GM18519 (cell line): Measurements from ENCODE around the gene AMBP.

Source experiments
- ATAC-seq: cut with Tn5 transposase; IDR thresholded peaks from one replicate; pipeline ENCODE4 v1.9.1; 2021; ENCODE audit warnings: mild to moderate bottlenecking, moderate library complexity; ENCODE audit not compliant: unreplicated experiment, low FRiP score

The AMBP gene

DNA sequence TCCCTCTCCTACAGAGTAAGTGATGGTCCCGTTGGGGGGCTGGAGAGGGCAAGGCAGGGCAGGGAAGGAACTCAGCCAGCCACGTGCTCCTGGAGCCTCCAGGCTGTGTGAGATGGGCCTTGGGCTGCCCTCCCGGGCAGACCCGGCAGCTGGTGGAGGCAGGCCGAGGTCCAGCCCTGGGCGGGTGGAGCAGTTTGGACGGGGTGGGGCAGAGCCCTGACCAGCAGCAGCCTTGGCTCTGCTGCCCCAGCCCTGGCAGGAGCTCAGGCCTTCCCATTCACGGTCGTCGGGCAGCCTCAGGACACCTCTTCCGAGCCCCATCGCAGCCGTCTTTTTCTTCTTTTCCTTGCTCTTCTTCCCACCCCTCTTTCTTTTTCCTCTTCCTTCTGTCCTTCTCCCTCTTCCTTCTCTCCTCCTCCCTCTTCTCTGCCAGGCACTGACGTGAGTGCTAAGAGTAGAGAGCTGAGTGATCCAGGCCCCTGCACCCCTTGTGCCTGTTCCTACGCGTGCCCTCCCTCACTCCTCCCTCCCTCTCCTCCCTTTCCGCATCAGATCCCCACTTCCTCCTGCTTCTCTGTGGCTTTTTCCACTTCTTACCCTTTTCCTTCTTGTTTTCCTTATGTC, 42.8 kb downstream of the AMBP start:
- ATAC-seq: no peak

DNA sequence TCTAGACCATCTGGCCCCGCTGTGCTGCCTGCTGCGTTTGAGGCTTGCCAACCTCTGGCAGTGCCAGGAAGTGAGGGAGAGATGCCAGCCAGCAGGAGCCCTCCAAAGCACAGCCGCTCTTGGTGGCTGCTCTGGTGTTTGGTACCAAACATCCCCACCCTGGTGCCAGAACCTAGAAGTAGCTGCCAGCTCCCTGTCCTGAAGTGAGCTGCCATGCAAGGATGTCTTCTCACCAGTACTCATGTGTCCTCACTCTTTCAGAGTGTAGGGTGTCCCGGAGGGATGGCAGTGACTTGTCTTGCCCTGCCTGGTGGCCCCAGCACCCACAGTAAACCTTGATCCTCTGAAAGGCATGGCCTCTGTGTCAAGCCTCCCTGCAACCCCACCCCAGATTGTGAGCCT, 43.4 kb downstream of the AMBP start:
- no peak for ATAC-seq

GRCh38 chr9:114034196-114034595, 43.9 kb downstream of the AMBP start:
- no peak for ATAC-seq

DNA sequence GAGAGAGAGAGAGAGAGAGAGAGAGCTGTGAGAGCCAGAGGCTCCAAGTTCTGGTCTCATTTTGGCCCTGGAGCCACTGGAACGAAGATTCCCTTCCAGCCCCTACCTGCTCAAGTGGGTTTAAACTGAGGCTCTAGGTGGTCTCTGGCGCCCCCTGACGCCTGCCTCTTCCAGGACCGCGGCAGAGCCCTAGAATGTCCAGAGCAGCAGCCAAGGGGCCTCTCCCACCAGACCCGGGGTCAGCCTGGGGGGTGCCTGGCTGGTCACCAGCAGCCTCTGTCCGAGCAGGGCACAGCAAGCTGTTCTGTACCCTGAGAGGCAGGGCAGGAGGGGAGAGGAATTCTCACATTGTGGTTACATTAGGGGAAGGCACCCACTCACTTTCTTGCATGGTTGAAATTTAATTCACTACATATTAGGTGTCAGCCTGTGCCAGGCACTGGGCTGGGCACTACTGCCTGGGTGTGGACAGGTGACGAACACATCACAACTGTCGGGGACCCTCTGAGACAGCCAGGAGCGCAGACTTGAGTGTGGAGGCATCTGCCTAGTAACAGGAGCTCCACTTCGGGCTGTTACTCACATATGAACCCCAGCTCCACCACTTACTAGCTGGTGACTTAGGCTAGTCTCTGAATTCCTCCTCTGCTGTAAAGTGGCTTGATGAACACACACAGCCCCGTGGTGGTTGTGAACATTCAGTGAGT, 44.5 kb downstream of the AMBP start:
- no peak for ATAC-seq

- no peak for ATAC-seq
Observed at GRCh38 chr9:114031948-114032840, 45.9 kb downstream of the AMBP start.

GRCh38 chr9:114031037-114031630, 47.0 kb downstream of the AMBP start:
- ATAC-seq: no peak

DNA sequence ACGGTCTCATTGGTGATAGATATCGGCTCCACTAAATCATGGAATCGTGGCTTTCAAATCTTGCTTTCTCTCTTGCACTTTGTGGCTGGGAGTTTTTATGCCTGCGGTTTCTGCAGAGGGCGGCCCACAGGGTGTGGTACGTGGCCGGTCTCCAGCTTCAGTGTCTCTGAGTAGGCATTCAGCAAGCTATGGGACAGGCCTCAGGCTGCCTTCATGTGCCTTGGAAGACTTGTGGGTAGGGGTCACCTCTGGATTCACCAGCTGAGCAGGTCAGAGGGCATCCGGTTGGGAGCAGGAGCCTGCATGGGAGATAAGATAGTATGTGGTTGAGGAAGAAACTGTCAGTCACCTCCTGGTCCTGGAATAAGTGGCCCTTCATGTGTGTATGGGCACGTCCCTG, 47.7 kb downstream of the AMBP start:
- no peak for ATAC-seq

GRCh38 chr9:114029311-114030170, 48.6 kb downstream of the AMBP start:
- ATAC-seq: no peak

DNA sequence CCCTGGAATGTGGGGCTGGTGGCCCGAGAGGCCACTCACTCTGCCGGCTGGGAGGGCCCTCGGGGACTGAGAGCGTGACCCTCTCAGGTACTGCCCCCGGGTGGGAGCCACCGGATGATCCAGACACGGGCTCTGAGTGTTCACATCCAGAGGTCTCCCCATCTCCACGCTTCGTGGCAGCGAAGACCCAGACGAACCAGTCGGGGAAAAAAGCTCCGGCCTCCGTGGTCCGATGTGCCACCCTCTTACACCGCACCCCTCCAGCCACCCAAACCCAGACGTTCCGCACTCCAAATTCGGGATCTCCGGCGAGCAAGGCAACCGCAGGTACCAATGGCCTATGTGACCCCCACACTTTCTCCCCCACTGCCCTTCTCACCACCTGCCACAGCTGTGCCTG, 49.5 kb downstream of the AMBP start:
- no peak for ATAC-seq

- ATAC-seq: no peak
Observed at GRCh38 chr9:114027863-114028465, 50.1 kb downstream of the AMBP start.

GRCh38 chr9:114027159-114027862, 50.8 kb downstream of the AMBP start:
- ATAC-seq: no peak

DNA sequence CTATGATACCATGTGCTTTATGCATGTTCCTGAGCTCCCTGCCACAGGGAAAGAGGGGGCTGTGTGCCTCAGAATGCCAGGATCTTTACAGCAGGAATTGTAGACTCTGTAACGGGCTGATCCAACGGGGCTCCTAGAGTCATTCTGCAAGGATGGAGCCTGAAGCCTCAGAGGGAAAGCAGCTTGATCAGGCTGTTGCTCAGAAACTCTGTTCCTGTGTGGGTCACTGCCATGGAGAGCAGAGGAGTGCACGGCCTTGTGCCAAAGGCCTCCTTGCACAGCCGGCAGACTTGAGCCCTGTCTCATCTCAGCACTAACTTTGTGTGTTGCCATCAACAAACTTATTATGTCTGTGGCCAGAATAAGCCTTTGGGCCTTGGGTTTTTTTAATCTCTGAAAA, 51.8 kb downstream of the AMBP start:
- ATAC-seq: no peak

DNA sequence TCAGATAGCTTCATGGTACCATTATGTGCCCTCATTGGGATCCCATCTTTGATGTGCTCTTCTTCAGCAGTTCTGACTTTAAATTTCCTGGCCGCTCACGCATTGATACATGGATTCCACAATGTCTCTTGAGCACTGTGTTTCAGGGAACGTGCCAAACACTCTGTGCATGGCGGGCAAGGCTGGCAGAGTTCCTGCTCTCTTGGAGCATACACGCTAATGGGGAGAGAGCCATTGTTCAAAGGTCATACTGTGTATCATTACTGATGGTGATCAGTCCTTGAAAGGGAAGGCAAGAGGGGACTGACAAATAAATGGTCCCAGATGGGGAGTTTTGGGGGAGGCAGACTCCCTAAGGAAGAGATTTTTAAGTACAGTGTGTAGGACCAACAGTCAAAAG, 52.3 kb downstream of the AMBP start:
- ATAC-seq: no peak

- ATAC-seq: no peak
Observed at GRCh38 chr9:114025196-114025753, 52.8 kb downstream of the AMBP start.

DNA sequence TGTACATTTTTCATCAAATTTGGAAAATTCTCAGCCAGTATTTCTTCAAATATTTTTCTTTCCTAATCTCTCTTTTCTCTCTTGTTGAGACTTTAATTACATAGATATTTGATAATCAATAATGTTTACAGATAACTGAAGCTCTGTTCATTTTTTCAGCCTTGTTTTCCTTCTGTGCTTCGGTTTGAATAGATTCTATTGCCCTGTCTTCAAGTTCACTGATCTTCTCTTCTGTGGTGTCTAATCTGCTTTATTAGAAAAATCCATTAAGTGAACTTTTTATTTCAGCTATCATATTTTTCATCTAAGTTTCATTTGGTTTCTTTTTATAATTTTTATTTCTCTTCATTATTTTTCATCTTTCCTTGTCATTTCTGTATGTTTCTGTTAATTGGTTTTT, 54.1 kb downstream of the AMBP start:
- no peak for ATAC-seq

- no peak for ATAC-seq
Observed at GRCh38 chr9:114021578-114021977, 56.5 kb downstream of the AMBP start.

GRCh38 chr9:114017741-114018715, 60.1 kb downstream of the AMBP start:
- no peak for ATAC-seq
